RWPE2 (cell line): Measurements from ENCODE around the gene SIRPA.

ENCODE experiments used
- ATAC-seq: fragments of 200-7000 bp; cut with Tn5 transposase; 3 replicates; pipeline ENCODE4 v1.9.1; 2021; ENCODE audit warnings: low read depth
- DNase-seq: peaks from one replicate; pipeline ENCODE4 v3.0.0-alpha.2; 2020; ENCODE audit warnings: low spot score
- H3K27ac ChIP-seq: fragments of 450-650 bp; 2 replicates; pipeline ENCODE4 v1.5.1; 2017; ENCODE audit warnings: mild to moderate bottlenecking; ENCODE audit not compliant: poor library complexity, severe bottlenecking
- H3K27me3 ChIP-seq: fragments of 250-450 bp; sonication (Bioruptor Pico); 2 replicates; pipeline ENCODE4 v1.5.1; 2021; ENCODE audit warnings: mild to moderate bottlenecking, moderate library complexity; ENCODE audit not compliant: insufficient read depth, poor library complexity, severe bottlenecking
- H3K36me3 ChIP-seq: fragments of 250-450 bp; sonication (Bioruptor Pico); 2 replicates; pipeline ENCODE4 v1.5.1; 2020; ENCODE audit warnings: low read depth, mild to moderate bottlenecking, moderate library complexity
- H3K4me1 ChIP-seq: fragments of 250-450 bp; sonication (Bioruptor Pico); 2 replicates; pipeline ENCODE4 v1.5.1; 2021; ENCODE audit warnings: mild to moderate bottlenecking, moderate library complexity; ENCODE audit not compliant: insufficient read depth, poor library complexity, severe bottlenecking
- H3K4me3 ChIP-seq: fragments of 250-450 bp; sonication (Bioruptor Pico); 2 replicates; pipeline ENCODE4 v1.5.1; 2021; ENCODE audit warnings: mild to moderate bottlenecking, moderate library complexity; ENCODE audit not compliant: severe bottlenecking
- H3K9me3 ChIP-seq: fragments of 250-450 bp; sonication (Bioruptor Pico); 2 replicates; pipeline ENCODE4 v1.5.1; 2021; ENCODE audit warnings: mild to moderate bottlenecking, moderate library complexity; ENCODE audit not compliant: severe bottlenecking
- CTCF ChIP-seq: fragments of 450-650 bp; IDR thresholded peaks from one replicate; pipeline ENCODE4 v1.5.1; 2017; ENCODE audit warnings: mild to moderate bottlenecking, moderate library complexity; ENCODE audit not compliant: poor library complexity, severe bottlenecking

Gene SIRPA

GRCh38 chr20:1848373-1848772 lies 46.8 kb upstream of the SIRPA start:
- no peaks in the 10 kb centered on the region for H3K9me3 ChIP-seq
- ATAC-seq (no peak), DNase-seq (no peak)
- no peaks in the 10 kb centered on the region for H3K27me3 ChIP-seq
- H3K27ac ChIP-seq = no peak overlapping the region
- no peaks in the 10 kb centered on the region for H3K4me1 ChIP-seq
- no peaks in the 10 kb centered on the region for H3K36me3 ChIP-seq
- no peak overlapping the region for H3K4me3 ChIP-seq
- no peak for TF ChIP-seq CTCF

- no peak for ATAC-seq
- H3K9me3 ChIP-seq = no peaks in the 10 kb centered on the region
- H3K27me3 ChIP-seq = no peaks in the 10 kb centered on the region
- TF ChIP-seq CTCF = no peak
- H3K4me3 ChIP-seq = no peak overlapping the region
- no peaks in the 10 kb centered on the region for H3K36me3 ChIP-seq
- no peak for DNase-seq
- H3K4me1 ChIP-seq = no peaks in the 10 kb centered on the region
- no peak overlapping the region for H3K27ac ChIP-seq
Observed at GRCh38 chr20:1851396-1851795, 43.8 kb upstream of the SIRPA start.

- no peak for DNase-seq
- no peaks in the 10 kb centered on the region for H3K9me3 ChIP-seq
- no peak overlapping the region for H3K4me3 ChIP-seq
- TF ChIP-seq CTCF = no peak
- no peaks in the 10 kb centered on the region for H3K27me3 ChIP-seq
- H3K27ac ChIP-seq = no peak overlapping the region
- ATAC-seq = no peak
- H3K4me1 ChIP-seq = no peaks in the 10 kb centered on the region
- H3K36me3 ChIP-seq = no peaks in the 10 kb centered on the region
Observed at GRCh38 chr20:1853473-1853872, 41.7 kb upstream of the SIRPA start.

- Histone ChIP-seq H3K9me3 (no peaks in the 10 kb centered on the region), H3K4me3 (no peak overlapping the region), H3K27ac (no peak overlapping the region), H3K27me3 (no peaks in the 10 kb centered on the region), H3K36me3 (no peaks in the 10 kb centered on the region), H3K4me1 (no peaks in the 10 kb centered on the region)
- TF ChIP-seq CTCF = no peak
- DNase-seq = no peak
- no peak for ATAC-seq
Observed at GRCh38 chr20:1854246-1854645, 41.0 kb upstream of the SIRPA start.

- Histone ChIP-seq H3K27me3 (no peaks in the 10 kb centered on the region), H3K36me3 (no peaks in the 10 kb centered on the region), H3K27ac (no peak overlapping the region), H3K9me3 (no peaks in the 10 kb centered on the region), H3K4me1 (peaks cover under 1% of the 10 kb centered on the region), H3K4me3 (no peak overlapping the region)
- ATAC-seq (no peak), DNase-seq (no peak)
- TF ChIP-seq CTCF = no peak
Observed at GRCh38 chr20:1855109-1855508, 40.1 kb upstream of the SIRPA start.
